A549 (cell line): ENCODE measurements around the gene SIVA1.

Experiments
- CHD4 ChIP-seq: fragments of 200-600 bp; sonication (generic); IDR thresholded peaks from 2 replicates; pipeline ENCODE4 v1.6.1; 2016; ENCODE audit warnings: antibody characterized with exemption, mild to moderate bottlenecking, borderline replicate concordance
- CTCF ChIP-seq: fragments of >200 bp; sonication (Bioruptor Twin); formaldehyde crosslinking; IDR thresholded peaks from 3 replicates; pipeline ENCODE4 v1.5.1; 2016
- ELK1 ChIP-seq: fragments of 150-350 bp; IDR thresholded peaks from 2 replicates; pipeline ENCODE4 v1.6.1; 2014; ENCODE audit warnings: low read depth, mild to moderate bottlenecking, low read length
- EP300 ChIP-seq, 2 experiments: fragments of >200 bp; sonication (Bioruptor Twin); formaldehyde crosslinking; IDR thresholded peaks; 2 replicates in 1 of 2; 3 replicates in 1 of 2; pipeline ENCODE4 v1.6.1; 2016 to 2017
- ESRRA ChIP-seq: fragments of 150-350 bp; IDR thresholded peaks from 2 replicates; pipeline ENCODE4 v1.6.1; 2014; ENCODE audit warnings: mild to moderate bottlenecking, low read length, borderline replicate concordance
- POLR2A ChIP-seq: IDR thresholded peaks from 2 replicates; pipeline ENCODE4 v1.6.1; 2012; ENCODE audit warnings: mild to moderate bottlenecking, low read length
- RAD21 ChIP-seq, 2 experiments: fragments of >200 bp in 1 of 2; sonication (Bioruptor Twin) in 1 of 2; formaldehyde crosslinking in 1 of 2; IDR thresholded peaks in 1 of 2; conservative IDR thresholded peaks in 1 of 2; 2 replicates in 1 of 2; 3 replicates in 1 of 2; pipeline ENCODE4 v1.6.1; 2012 to 2018; ENCODE audit warnings: inconsistent platforms in 1 of 2
- RCOR1 ChIP-seq: fragments of 150-350 bp; IDR thresholded peaks from 2 replicates; pipeline ENCODE4 v1.6.1; 2014; ENCODE audit warnings: antibody characterized with exemption, low read length, low read depth
- REST ChIP-seq: fragments of 200-600 bp; sonication (generic); IDR thresholded peaks from 2 replicates; pipeline ENCODE4 v1.6.1; 2016; ENCODE audit warnings: antibody characterized with exemption, mild to moderate bottlenecking, moderate library complexity
- SMC3 ChIP-seq: fragments of >200 bp; sonication (Bioruptor Twin); formaldehyde crosslinking; IDR thresholded peaks from 3 replicates; pipeline ENCODE4 v1.6.1; 2018; ENCODE audit warnings: inconsistent platforms
- ZFP36 ChIP-seq: fragments of 450-650 bp; IDR thresholded peaks from 2 replicates; pipeline ENCODE4 v1.6.1; 2014; ENCODE audit warnings: borderline replicate concordance; ENCODE audit not compliant: partially characterized antibody

- TF ChIP-seq ESRRA (no peak), CTCF (no peak), EP300 (IDR thresholded peaks at IDR 0.05) (no peak), REST (no peak), CHD4 (no peak), ELK1 (no peak), SMC3 (no peak), RCOR1 (no peak), ZFP36 (no peak), RAD21 (conservative IDR thresholded peaks at IDR 0.05 in 1 of 2, IDR thresholded peaks at IDR 0.05 in 1 of 2) (no peak), POLR2A (no peak)
Measured at GRCh38 chr14:104717137-104717536, 35.8 kb upstream of the SIVA1 start.
